Neural cell (in vitro differentiated cells): Measurements from ENCODE around the gene CARD9. TPM values are rescaled to one million over a fixed set of nuclear protein-coding genes. Genes with fewer than 3 reads are reported as not detected.

Source experiments
- H2AFZ ChIP-seq: fragments of 200-600, 300-800 bp; sonication (generic), shearing (Covaris generic); 2 replicates; pipeline ENCODE4 v1.6.0; 2014; ENCODE audit warnings: low read depth, mild to moderate bottlenecking, antibody characterized with exemption, low read length, moderate library complexity
- H3F3A ChIP-seq: fragments of 200-600 bp; shearing (Covaris generic); 2 replicates; pipeline ENCODE4 v1.6.1; 2016; ENCODE audit warnings: mild to moderate bottlenecking, moderate library complexity, mixed read lengths, antibody characterized with exemption, low read length; ENCODE audit not compliant: insufficient read depth, poor library complexity, severe bottlenecking
- H3K27ac ChIP-seq: fragments of 200-600, 300-800 bp; sonication (generic), shearing (Covaris generic); 2 replicates; pipeline ENCODE4 v1.5.1; 2014; ENCODE audit warnings: mild to moderate bottlenecking, low read length, moderate library complexity
- H3K27me3 ChIP-seq: fragments of 300-800, 200-600 bp; sonication (generic), shearing (Covaris generic); 2 replicates; pipeline ENCODE4 v1.6.0; 2014; ENCODE audit warnings: mild to moderate bottlenecking, low read depth, low read length, moderate library complexity; ENCODE audit not compliant: insufficient read depth
- H3K36me3 ChIP-seq: fragments of 300-800, 200-600 bp; sonication (generic), shearing (Covaris generic); 2 replicates; pipeline ENCODE4 v1.5.1; 2014; ENCODE audit warnings: mild to moderate bottlenecking, antibody characterized with exemption, low read length, moderate library complexity; ENCODE audit not compliant: insufficient read depth
- H3K4me2 ChIP-seq: fragments of 300-800, 200-600 bp; sonication (generic), shearing (Covaris generic); 2 replicates; pipeline ENCODE4 v1.6.0; 2014; ENCODE audit warnings: mild to moderate bottlenecking, low read length
- H3K4me3 ChIP-seq: fragments of 300-800, 200-600 bp; sonication (generic), shearing (Covaris generic); 2 replicates; pipeline ENCODE4 v1.5.1; 2014; ENCODE audit warnings: mild to moderate bottlenecking, low read length, moderate library complexity
- H3K79me2 ChIP-seq: fragments of 200-600 bp; shearing (Covaris generic); replicated peaks from 2 replicates; pipeline ENCODE4 v1.6.0; 2014; ENCODE audit warnings: mild to moderate bottlenecking, low read length, moderate library complexity; ENCODE audit not compliant: insufficient read depth
- H3K9ac ChIP-seq: fragments of 300-800, 200-600 bp; sonication (generic), shearing (Covaris generic); 2 replicates; pipeline ENCODE4 v1.6.1; 2016; ENCODE audit warnings: mild to moderate bottlenecking, low read length, mixed read lengths
- H3K9me2 ChIP-seq: fragments of 200-600 bp; shearing (Covaris generic); 2 replicates; pipeline ENCODE4 v1.6.1; 2016; ENCODE audit warnings: mild to moderate bottlenecking, low read length, mixed read lengths; ENCODE audit not compliant: insufficient read depth
- H3K9me3 ChIP-seq: fragments of 200-600, 300-800 bp; sonication (generic), shearing (Covaris generic); 2 replicates; pipeline ENCODE4 v1.6.1; 2016; ENCODE audit warnings: mild to moderate bottlenecking, mixed run types, low read length, moderate library complexity, mixed read lengths
- H4K20me1 ChIP-seq: fragments of 200-600 bp; shearing (Covaris generic); 2 replicates; pipeline ENCODE4 v1.6.1; 2016; ENCODE audit warnings: mild to moderate bottlenecking, mixed run types; ENCODE audit not compliant: insufficient read depth
- EP300 ChIP-seq: fragments of 450-650 bp; conservative IDR thresholded peaks from 2 replicates; pipeline ENCODE4 v1.6.1; 2014; ENCODE audit warnings: antibody characterized with exemption, mild to moderate bottlenecking, moderate library complexity; ENCODE audit not compliant: poor library complexity, severe bottlenecking
- EZH2 ChIP-seq: fragments of 200-600, 300-800 bp; shearing (Covaris generic), sonication (generic); IDR thresholded peaks from 2 replicates; pipeline ENCODE4 v1.6.1; 2014; ENCODE audit warnings: antibody characterized with exemption, low read length, borderline replicate concordance, mild to moderate bottlenecking; ENCODE audit not compliant: insufficient read depth, poor library complexity, severe bottlenecking
- MXI1 ChIP-seq: fragments of 450-650 bp; conservative IDR thresholded peaks from 2 replicates; pipeline ENCODE4 v1.6.1; 2014; ENCODE audit warnings: antibody characterized with exemption, mild to moderate bottlenecking; ENCODE audit not compliant: poor library complexity, severe bottlenecking
- POLR2AphosphoS5 ChIP-seq: IDR thresholded peaks from 2 replicates; pipeline ENCODE4 v1.6.1; 2012
- RAD21 ChIP-seq: fragments of 450-650 bp; conservative IDR thresholded peaks from 2 replicates; pipeline ENCODE4 v1.6.1; 2014; ENCODE audit warnings: antibody characterized with exemption, mild to moderate bottlenecking, moderate library complexity
- SMC3 ChIP-seq: fragments of 450-650 bp; conservative IDR thresholded peaks from 2 replicates; pipeline ENCODE4 v1.6.1; 2014; ENCODE audit warnings: antibody characterized with exemption, mild to moderate bottlenecking, moderate library complexity; ENCODE audit not compliant: poor library complexity
- TAF1 ChIP-seq: IDR thresholded peaks from 2 replicates; pipeline ENCODE4 v1.6.1; 2012; ENCODE audit warnings: low read depth
- polyA plus RNA-seq: library from polyadenylated mRNA; depleted of rRNA; stranded (reverse); fragments of >200 nt; gene quantifications from 2 replicates; pipeline ENCODE4 v1.2.3, GENCODE V29; 2014
- TF ChIP-seq, protein P1 (sequence below): IDR thresholded peaks from 2 replicates; pipeline ENCODE4 v1.6.1; 2012; ENCODE audit warnings: borderline replicate concordance
- TF ChIP-seq, protein P2 (sequence below): fragments of 450-650 bp; IDR thresholded peaks from 2 replicates; pipeline ENCODE4 v1.5.1; 2014; ENCODE audit warnings: antibody characterized with exemption, mild to moderate bottlenecking, moderate library complexity; ENCODE audit not compliant: poor library complexity, severe bottlenecking

Gene CARD9
- polyA plus RNA-seq, 1 donor from 2014 or later: 0.77 TPM

DNA sequence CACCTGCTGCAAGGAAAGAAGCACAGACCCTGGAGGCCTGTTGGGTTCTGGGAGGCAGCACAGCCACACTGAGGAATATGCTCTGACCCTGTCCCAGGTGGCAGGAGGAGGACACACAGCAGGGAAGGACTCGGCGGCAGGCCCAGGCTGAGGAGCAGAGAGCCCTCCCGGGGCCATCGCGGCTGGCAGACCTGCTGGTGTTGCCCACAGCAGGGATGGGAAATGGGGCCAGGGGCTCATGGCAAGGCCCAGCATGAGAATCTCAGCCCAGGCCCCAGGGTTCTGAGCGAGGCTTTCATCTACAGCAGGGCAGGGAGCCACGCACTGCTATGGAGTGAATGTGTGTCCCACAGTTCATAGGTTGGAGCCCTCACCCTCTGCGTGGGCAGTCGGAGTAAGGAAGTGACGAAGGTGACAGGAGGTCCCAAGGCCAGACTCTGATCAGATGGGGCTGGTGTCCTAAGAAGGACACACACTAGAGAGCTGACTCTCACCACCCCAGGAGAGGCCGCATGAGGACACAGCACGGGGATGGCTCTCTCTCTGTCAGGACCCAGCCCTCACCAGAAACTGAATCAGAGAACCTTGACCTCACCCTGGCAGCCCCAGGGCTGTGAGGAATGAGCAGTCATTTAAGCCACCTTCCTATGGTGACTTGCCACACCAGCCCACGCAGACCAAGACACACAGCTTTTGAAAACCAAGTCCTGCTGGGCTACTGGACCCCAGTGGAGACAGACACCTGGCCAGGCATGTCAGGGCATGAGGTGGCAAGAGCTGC is 56.4 kb downstream of the CARD9 start:
- Histone ChIP-seq H3K79me2 (no peaks in the 10 kb centered on the region), H3K9me3 (peaks cover 5% of the 10 kb centered on the region), H3K27me3 (no peaks in the 10 kb centered on the region), H3K36me3 (no peaks in the 10 kb centered on the region), H3K4me2 (no peak overlapping the region), H3F3A (no peaks in the 10 kb centered on the region), H4K20me1 (no peaks in the 10 kb centered on the region), H3K4me3 (no peak overlapping the region), H3K9me2 (no peaks in the 10 kb centered on the region), H3K9ac (no peak overlapping the region), H3K27ac (no peak overlapping the region), H2AFZ (no peak overlapping the region)
- TF ChIP-seq, protein P1, sequence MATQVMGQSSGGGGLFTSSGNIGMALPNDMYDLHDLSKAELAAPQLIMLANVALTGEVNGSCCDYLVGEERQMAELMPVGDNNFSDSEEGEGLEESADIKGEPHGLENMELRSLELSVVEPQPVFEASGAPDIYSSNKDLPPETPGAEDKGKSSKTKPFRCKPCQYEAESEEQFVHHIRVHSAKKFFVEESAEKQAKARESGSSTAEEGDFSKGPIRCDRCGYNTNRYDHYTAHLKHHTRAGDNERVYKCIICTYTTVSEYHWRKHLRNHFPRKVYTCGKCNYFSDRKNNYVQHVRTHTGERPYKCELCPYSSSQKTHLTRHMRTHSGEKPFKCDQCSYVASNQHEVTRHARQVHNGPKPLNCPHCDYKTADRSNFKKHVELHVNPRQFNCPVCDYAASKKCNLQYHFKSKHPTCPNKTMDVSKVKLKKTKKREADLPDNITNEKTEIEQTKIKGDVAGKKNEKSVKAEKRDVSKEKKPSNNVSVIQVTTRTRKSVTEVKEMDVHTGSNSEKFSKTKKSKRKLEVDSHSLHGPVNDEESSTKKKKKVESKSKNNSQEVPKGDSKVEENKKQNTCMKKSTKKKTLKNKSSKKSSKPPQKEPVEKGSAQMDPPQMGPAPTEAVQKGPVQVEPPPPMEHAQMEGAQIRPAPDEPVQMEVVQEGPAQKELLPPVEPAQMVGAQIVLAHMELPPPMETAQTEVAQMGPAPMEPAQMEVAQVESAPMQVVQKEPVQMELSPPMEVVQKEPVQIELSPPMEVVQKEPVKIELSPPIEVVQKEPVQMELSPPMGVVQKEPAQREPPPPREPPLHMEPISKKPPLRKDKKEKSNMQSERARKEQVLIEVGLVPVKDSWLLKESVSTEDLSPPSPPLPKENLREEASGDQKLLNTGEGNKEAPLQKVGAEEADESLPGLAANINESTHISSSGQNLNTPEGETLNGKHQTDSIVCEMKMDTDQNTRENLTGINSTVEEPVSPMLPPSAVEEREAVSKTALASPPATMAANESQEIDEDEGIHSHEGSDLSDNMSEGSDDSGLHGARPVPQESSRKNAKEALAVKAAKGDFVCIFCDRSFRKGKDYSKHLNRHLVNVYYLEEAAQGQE: no peak
- no peak for TF ChIP-seq POLR2AphosphoS5
- TF ChIP-seq MXI1: no peak
- no peak for TF ChIP-seq EP300
- TF ChIP-seq EZH2: no peak
- TF ChIP-seq SMC3: no peak
- no peak for TF ChIP-seq RAD21
- TF ChIP-seq, protein P2, sequence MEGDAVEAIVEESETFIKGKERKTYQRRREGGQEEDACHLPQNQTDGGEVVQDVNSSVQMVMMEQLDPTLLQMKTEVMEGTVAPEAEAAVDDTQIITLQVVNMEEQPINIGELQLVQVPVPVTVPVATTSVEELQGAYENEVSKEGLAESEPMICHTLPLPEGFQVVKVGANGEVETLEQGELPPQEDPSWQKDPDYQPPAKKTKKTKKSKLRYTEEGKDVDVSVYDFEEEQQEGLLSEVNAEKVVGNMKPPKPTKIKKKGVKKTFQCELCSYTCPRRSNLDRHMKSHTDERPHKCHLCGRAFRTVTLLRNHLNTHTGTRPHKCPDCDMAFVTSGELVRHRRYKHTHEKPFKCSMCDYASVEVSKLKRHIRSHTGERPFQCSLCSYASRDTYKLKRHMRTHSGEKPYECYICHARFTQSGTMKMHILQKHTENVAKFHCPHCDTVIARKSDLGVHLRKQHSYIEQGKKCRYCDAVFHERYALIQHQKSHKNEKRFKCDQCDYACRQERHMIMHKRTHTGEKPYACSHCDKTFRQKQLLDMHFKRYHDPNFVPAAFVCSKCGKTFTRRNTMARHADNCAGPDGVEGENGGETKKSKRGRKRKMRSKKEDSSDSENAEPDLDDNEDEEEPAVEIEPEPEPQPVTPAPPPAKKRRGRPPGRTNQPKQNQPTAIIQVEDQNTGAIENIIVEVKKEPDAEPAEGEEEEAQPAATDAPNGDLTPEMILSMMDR: no peak
- no peak for TF ChIP-seq TAF1

DNA sequence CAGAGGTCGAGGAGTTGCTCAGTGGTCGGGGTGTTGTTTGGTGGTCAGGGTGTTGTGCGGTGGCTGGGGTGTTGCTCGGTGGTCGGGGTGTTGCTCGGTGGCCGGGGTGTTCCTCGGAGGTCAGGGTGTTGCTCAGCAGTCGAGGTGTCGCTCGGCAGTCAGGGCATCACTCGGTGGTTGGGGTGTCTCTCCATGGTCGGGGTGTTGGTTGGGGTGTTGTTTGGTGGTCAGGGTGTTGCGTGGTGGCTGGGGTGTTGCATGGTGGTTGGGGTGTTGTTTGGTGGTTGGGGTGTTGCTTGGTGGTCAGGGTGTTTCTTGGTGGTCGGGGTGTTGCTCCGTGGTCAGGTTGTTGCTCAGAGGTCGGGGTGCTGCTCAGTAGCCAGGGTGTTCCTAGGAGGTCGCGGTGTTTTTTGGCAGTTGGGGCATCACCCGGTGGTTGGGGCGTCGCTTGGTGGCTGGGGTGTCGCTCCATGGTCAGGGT is 57.2 kb downstream of the CARD9 start:
- Histone ChIP-seq H4K20me1 (no peaks in the 10 kb centered on the region), H3K27ac (no peak overlapping the region), H3K9ac (no peak overlapping the region), H3K36me3 (no peaks in the 10 kb centered on the region), H3K79me2 (no peaks in the 10 kb centered on the region), H3K4me3 (no peak overlapping the region), H3K9me3 (peaks cover 5% of the 10 kb centered on the region), H2AFZ (no peak overlapping the region), H3K27me3 (no peaks in the 10 kb centered on the region), H3K4me2 (no peak overlapping the region), H3F3A (no peaks in the 10 kb centered on the region), H3K9me2 (no peaks in the 10 kb centered on the region)
- TF ChIP-seq, protein P2: no peak
- TF ChIP-seq EP300 (no peak), TAF1 (no peak), RAD21 (no peak), EZH2 (no peak), POLR2AphosphoS5 (no peak), SMC3 (no peak), MXI1 (no peak)
- TF ChIP-seq, protein P1: no peak
